GM12872 (cell line): ENCODE data around the gene FALEC.

ENCODE experiments used
- TF ChIP-seq, protein P1 (sequence below): IDR thresholded peaks from 3 replicates; pipeline ENCODE4 v1.5.1; 2011; ENCODE audit warnings: low read depth, mild to moderate bottlenecking, low read length, moderate library complexity; ENCODE audit not compliant: insufficient read depth

FALEC gene

DNA sequence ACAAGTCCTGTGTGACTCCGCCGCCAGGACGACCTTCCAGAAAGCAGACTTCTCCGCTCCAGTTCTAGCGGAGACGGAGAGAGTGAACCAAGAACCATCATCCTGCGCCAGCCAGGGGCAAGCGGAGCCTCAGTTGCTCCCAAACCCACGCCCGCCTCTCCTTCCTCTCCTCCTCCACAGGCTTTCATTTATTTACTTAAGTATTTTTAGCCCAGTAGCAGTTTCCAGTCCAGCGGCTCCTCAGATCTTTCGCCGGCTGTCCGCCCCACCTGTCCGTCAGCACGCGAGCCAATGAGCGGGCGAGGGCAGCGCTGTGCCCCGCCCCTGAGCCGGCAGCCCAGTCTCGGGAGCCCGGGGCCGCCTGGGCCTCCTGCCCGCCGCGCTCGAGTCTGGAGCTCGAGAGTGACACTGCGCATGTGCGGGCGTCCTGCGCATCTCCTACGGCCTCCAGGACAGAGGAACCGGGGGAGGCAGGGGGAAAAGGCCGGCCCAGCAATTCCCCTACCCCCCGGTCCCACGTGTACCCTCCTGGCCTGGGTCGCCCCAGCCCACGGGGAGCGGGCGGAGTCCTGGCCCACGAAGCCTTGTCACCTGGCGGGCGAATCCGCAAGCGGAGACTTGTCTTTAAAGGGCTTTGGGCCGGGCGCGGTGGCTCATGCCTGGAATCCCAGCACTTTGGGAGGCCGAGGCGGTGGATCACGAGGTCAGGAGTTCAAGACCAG is at the start of gene FALEC:
FALEC (plus strand) TSS at position 425 of the 722 bp plus-strand sequence.
- TF ChIP-seq, protein P1, sequence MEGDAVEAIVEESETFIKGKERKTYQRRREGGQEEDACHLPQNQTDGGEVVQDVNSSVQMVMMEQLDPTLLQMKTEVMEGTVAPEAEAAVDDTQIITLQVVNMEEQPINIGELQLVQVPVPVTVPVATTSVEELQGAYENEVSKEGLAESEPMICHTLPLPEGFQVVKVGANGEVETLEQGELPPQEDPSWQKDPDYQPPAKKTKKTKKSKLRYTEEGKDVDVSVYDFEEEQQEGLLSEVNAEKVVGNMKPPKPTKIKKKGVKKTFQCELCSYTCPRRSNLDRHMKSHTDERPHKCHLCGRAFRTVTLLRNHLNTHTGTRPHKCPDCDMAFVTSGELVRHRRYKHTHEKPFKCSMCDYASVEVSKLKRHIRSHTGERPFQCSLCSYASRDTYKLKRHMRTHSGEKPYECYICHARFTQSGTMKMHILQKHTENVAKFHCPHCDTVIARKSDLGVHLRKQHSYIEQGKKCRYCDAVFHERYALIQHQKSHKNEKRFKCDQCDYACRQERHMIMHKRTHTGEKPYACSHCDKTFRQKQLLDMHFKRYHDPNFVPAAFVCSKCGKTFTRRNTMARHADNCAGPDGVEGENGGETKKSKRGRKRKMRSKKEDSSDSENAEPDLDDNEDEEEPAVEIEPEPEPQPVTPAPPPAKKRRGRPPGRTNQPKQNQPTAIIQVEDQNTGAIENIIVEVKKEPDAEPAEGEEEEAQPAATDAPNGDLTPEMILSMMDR: 0 out of 3 replicates have a peak, but pooled peaks have one; percentile 1

DNA sequence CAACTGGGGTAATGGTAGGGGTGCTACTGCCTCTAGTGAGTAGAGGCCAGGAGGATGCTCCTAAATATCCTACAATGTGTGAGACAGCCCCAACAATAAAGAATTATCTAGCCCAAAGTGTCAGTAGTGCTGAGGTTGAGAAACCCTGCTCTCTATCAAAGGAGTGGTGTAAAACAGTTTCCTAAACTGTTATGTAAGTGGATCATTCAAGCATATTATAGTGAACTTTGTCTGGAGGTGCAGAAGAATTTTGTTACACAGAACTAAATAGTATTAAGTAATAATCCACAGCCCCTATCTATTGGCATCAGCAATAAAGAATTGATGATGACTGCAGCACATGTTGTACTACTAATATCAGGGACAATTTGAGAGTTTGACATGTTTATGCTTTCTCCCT is 48.6 kb upstream of the FALEC start:
- TF ChIP-seq, protein P1: no peak

DNA sequence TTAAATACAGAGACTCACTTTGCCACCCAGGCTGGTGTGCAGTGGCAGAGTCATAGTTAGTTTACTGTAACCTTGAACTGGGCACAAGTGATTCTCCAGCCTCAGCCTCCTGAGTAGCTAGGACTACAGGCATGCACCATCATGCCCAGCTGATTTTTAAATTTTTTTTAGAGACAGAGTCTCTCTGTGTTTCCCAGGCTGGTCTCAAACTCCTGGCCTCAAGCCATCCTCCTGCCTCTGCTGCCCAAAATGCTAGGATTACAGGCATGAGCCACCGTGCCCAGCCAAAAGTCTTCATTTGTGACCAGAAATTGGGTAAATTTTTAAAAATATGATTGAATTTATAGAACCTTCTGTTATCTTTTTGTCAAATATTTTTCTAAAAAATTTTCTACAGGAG is 46.3 kb upstream of the FALEC start:
- TF ChIP-seq, protein P1: no peak

DNA sequence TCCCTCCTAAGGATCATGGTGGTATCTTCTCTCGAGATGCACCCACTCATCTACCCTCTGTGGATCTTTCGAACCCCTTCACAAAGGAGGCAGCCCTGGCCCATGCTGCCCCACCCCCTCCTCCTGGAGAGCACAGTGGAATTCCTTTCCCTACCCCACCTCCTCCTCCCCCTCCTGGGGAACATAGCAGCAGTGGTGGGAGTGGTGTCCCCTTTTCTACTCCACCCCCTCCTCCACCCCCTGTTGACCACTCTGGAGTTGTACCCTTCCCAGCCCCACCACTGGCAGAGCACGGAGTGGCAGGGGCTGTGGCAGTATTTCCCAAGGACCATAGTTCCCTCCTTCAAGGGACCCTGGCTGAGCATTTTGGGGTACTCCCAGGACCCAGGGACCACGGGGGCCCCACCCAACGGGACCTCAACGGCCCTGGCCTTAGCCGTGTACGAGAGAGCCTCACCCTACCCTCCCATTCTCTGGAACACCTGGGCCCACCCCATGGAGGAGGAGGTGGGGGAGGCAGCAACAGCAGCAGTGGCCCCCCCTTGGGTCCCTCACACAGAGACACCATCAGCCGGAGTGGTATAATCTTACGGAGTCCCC is 42.9 kb upstream of the FALEC start:
- TF ChIP-seq, protein P1: no peak

DNA sequence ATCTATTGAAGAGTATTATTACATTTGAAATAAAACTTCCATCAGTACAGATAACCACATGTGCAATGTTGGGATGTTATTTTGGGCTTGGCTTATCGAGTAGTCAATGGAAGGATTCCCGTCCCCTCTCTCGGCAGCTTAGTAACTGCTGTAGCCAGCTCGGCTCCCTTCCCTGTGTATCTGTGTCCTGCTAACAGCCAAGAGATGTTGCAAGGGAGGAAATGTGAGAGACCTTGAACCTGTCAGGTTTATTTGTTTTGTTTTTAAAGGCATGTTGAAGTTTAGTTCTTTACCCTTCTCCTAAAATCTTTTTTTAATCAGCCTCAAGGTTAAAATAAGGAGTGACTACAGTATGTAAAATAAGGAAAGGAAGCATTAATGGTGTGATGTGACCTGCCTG is 41.9 kb upstream of the FALEC start:
- TF ChIP-seq, protein P1: no peak

DNA sequence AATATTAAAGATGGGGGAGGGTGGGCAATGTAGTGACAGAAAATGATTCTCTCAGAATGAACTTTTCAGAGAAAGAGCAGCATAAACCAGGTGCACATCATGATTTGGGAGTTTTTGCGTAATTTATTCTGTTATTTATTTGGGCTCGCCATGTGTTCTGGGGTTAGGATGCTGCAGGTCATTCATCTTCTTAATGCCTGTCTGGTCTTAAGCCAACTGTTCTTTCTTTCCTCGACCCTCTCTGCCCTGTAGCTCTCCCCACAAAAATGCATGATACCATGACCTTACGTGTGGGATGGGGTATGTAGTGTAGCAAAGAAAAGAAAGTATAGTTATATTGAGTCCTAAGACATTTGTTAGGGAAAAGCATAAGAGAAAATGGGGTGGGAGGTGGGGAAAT is 40.7 kb upstream of the FALEC start:
- TF ChIP-seq, protein P1: no peak

DNA sequence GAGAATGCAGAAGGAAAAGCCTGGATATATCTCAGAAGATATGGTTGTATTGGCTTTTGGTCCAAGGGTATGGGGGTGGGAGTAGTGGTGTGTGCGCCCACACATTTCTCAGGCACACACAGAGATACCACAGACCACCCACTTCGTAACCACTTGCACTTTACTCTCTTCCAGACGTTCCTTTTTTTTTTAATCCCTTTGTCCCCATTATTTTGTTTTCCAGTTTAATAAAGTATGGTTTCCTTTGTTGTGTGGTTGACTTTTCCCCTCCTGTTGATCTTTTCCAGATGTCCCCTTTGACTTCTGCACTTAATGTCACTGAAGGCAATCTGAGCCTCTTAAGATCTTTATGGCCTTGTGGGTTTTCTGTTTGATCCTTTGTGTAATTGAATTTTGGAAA is 38.8 kb upstream of the FALEC start:
- TF ChIP-seq, protein P1: no peak
